PFSK-1 (cell line): ENCODE results near the gene FRMD4A.

Source experiments
- POLR2AphosphoS5 ChIP-seq: IDR thresholded peaks from 2 replicates; pipeline ENCODE4 v1.6.1; 2012; ENCODE audit warnings: low read depth, mild to moderate bottlenecking, control low read depth, low read length, moderate library complexity
- REST ChIP-seq, 2 experiments: IDR thresholded peaks; 2 replicates each; pipeline versions ENCODE4 v1.6.1 to v1.8.0; 2011 to 2012; ENCODE audit warnings: low read depth in 2 of 2, low read length in 2 of 2, control low read depth in 1 of 2, inconsistent platforms in 1 of 2, mild to moderate bottlenecking in 1 of 2, moderate library complexity in 1 of 2; ENCODE audit not compliant: insufficient read depth in 1 of 2
- SIN3A ChIP-seq: IDR thresholded peaks from 2 replicates; pipeline ENCODE4 v1.6.1; 2012; ENCODE audit warnings: mild to moderate bottlenecking, low read length, moderate library complexity, borderline replicate concordance; ENCODE audit not compliant: insufficient read depth
- TAF1 ChIP-seq: IDR thresholded peaks from 2 replicates; pipeline ENCODE4 v1.6.1; 2012; ENCODE audit warnings: low read length, control low read depth, borderline replicate concordance; ENCODE audit not compliant: insufficient read depth

GRCh38 chr10:13810568-13810967 lies 520.2 kb downstream of the FRMD4A start:
- TF ChIP-seq TAF1 (no peak), REST (IDR thresholded peaks at IDR 0.05; ENCODE audit: insufficient read depth in 1 of 2, low read depth in 2 of 2, low read length in 2 of 2) (no peak), POLR2AphosphoS5 (no peak), SIN3A (no peak)
